ENCODE results near the gene ARHGEF3.

DNA sequence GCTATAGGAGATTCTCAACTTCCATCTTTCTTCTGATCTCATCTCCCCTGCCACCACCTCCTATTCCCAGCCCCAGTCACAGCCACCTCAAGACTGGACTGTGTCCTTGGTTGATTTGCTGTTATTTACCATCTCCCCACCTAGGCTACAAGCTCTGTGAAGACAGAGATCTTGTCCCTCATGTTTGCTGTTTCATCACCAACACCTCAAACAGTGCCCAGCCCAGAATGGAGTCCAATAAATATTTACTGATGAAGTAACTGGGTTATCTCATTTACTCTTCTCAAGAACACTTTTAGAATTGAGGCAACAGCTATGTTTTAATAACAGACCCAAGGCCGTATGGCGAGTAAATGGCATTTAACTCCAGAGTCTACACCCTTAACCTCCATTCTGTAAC, 29.1 kb upstream of the ARHGEF3 start:
- TF ChIP-seq CTCF (IDR thresholded peaks at IDR 0.05; ENCODE audit: poor library complexity) = no peak
- no peak for TF ChIP-seq EZH2 (IDR thresholded peaks at IDR 0.05; ENCODE audit: borderline replicate concordance)
- TF ChIP-seq EZH2phosphoT487 (IDR thresholded peaks at IDR 0.05; ENCODE audit: low read depth, severe bottlenecking, unreplicated experiment) = no peak
